Measurements from ENCODE around the gene GRB10. TPM values are rescaled to one million over a fixed set of nuclear protein-coding genes. Genes with fewer than 3 reads are reported as not detected.

GRB10 gene
- polyA plus RNA-seq, 3 donors: 1.3 to 3.1 (median 1.5) TPM

DNA sequence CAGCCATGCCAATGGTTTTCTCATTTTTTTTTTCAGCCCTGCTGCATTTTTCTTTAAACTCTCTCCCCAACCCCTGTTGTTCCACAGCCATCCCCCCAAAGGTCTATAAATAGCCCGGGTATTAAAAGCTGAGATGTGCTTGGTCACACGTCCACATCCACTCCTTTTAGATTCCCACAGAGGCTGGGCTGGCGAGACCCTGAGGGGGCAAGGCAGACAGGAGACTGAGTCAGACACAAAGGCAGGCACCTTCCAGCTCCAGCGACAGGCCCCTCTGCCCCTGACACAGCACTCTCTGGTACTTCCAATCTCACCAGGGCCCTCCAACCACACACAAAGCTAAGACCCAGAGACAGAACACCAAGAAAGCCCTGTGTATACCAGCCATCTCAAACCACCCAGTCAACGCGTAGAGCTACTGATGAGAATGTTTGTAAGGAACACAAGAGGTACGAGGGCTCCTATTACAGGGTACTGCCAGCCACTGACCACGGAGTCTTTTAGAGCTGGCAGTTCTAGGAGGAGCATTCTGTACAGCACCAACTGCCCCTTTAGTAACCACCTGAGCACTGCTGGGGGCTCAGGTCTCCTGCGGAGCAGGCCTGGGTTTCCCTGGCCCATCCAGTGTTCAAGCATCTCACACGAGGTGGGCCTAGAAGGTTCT lies 153.3 kb downstream of the GRB10 start:
- peaks cover 4 to 8% of the 10 kb centered on the region in 2 donors for H3K36me3 Mint-ChIP-seq

DNA sequence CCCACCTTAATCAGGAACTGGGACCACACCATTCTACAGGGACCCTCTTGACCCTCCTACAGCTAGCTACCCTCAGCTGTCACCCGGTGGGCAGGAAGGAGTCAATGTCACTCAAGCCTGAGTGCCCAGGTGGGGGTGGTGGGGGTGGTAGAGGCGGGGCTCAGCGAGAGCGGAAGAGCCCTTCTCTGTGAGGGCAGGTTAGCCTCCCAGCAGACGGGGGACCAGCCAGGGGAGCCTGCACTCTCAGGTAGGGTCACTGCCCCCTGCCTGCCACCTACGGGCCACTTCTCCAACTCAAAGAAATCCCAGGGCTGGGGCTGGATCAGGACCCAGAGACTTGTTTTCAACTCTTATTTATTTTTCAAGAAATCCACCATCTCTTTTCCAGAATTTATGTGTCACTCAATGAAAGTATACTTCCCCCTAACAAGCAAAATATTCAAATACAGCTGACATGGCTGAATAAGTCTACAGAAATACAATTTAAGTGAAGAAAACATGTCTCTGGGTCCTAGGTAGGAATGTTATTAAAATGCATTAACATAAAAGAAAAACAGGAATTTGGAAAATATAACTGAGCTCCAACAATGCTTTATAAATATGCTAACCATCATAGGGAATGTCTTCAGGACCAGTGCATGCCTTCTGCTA lies 154.1 kb downstream of the GRB10 start:
- H3K27ac Mint-ChIP-seq: no peak overlapping the region
- no peak overlapping the region for H3K4me2 ChIP-seq (replicated peaks; ENCODE audit: extremely low read depth, low read length, poor library complexity, severe bottlenecking)

More for the DNA sequence above, 153.3 kb downstream of the GRB10 start:
- H3K4me1 ChIP-seq (ENCODE audit: control insufficient read depth in 1 of 2, insufficient read depth in 2 of 2, low read length in 2 of 2): no peaks in the 10 kb centered on the region
- intact Hi-C loops (cut with micrococcal nuclease): no loop called here
- no peak overlapping the region for H3K4me3 Mint-ChIP-seq
- no peaks in the 10 kb centered on the region for H3K79me2 ChIP-seq (ENCODE audit: insufficient read depth, low read length)
- H4K20me1 ChIP-seq (ENCODE audit: insufficient read depth, low read length): no peaks in the 10 kb centered on the region
- H3K9me3 ChIP-seq (replicated peaks in 1 of 2; ENCODE audit: control insufficient read depth in 1 of 2, insufficient read depth in 1 of 2, low read length in 2 of 2): no peaks in the 10 kb centered on the region
- H2AFZ ChIP-seq (ENCODE audit: insufficient read depth, low read depth, low read length, poor library complexity, severe bottlenecking): no peak overlapping the region
- peaks cover 2% of the 10 kb centered on the region for H3K4me1 Mint-ChIP-seq
- H3K27ac ChIP-seq (ENCODE audit: low read depth in 1 of 2, low read length in 2 of 2): no peak overlapping the region
- 71% methylated on average over 5 of the region's 10 CpGs for WGBS (ENCODE audit: insufficient coverage)
- no peak for DNase-seq
- TF ChIP-seq CTCF (IDR thresholded peaks at IDR 0.05): no peak
- no peaks in the 10 kb centered on the region for H3K36me3 ChIP-seq (replicated peaks in 1 of 2; ENCODE audit: control insufficient read depth in 1 of 2, insufficient read depth in 2 of 2, low read length in 2 of 2)
- H3K4me2 ChIP-seq (replicated peaks; ENCODE audit: extremely low read depth, low read length, poor library complexity, severe bottlenecking): no peak overlapping the region
- peak overlapping the region in 3 of 7 donors; percentile 2 to 75 (median 7) for H3K27ac Mint-ChIP-seq
- no peaks in the 10 kb centered on the region for H3K27me3 ChIP-seq (ENCODE audit: control insufficient read depth in 2 of 2, insufficient read depth in 2 of 2, low read length in 2 of 2)
- no peaks in the 10 kb centered on the region for H3K9me3 Mint-ChIP-seq
- peak overlapping the region; percentile 4 for H3K9ac ChIP-seq (ENCODE audit: insufficient read depth, low read length, poor library complexity, severe bottlenecking)
- no peak overlapping the region for H3K4me3 ChIP-seq (replicated peaks in 1 of 3; ENCODE audit: low read depth in 2 of 3, low read length in 3 of 3)
- peaks cover 0 to 2% (median 0%) of the 10 kb centered on the region in 3 donors for H3K27me3 Mint-ChIP-seq (ENCODE audit: low read depth in 3 of 3)

More for the DNA sequence above, 154.1 kb downstream of the GRB10 start:
- Histone ChIP-seq H3K4me3 (replicated peaks in 1 of 3; ENCODE audit: low read depth in 2 of 3, low read length in 3 of 3) (no peak overlapping the region), H3K27me3 (ENCODE audit: control insufficient read depth in 2 of 2, insufficient read depth in 2 of 2, low read length in 2 of 2) (no peaks in the 10 kb centered on the region), H3K79me2 (ENCODE audit: insufficient read depth, low read length) (no peaks in the 10 kb centered on the region), H3K4me1 (ENCODE audit: control insufficient read depth in 1 of 2, insufficient read depth in 2 of 2, low read length in 2 of 2) (no peaks in the 10 kb centered on the region), H3K27ac (ENCODE audit: low read depth in 1 of 2, low read length in 2 of 2) (no peak overlapping the region), H3K9ac (ENCODE audit: insufficient read depth, low read length, poor library complexity, severe bottlenecking) (no peak overlapping the region), H4K20me1 (ENCODE audit: insufficient read depth, low read length) (no peaks in the 10 kb centered on the region), H3K9me3 (replicated peaks in 1 of 2; ENCODE audit: control insufficient read depth in 1 of 2, insufficient read depth in 1 of 2, low read length in 2 of 2) (no peaks in the 10 kb centered on the region), H3K36me3 (replicated peaks in 1 of 2; ENCODE audit: control insufficient read depth in 1 of 2, insufficient read depth in 2 of 2, low read length in 2 of 2) (no peaks in the 10 kb centered on the region), H2AFZ (ENCODE audit: insufficient read depth, low read depth, low read length, poor library complexity, severe bottlenecking) (no peak overlapping the region)
- peaks cover 0 to 2% (median 0%) of the 10 kb centered on the region in 3 donors for H3K27me3 Mint-ChIP-seq (ENCODE audit: low read depth in 3 of 3)
- peaks cover 4 to 8% of the 10 kb centered on the region in 2 donors for H3K36me3 Mint-ChIP-seq
- TF ChIP-seq CTCF (IDR thresholded peaks at IDR 0.05): no peak
- H3K4me3 Mint-ChIP-seq: no peak overlapping the region
- peaks cover 2% of the 10 kb centered on the region for H3K4me1 Mint-ChIP-seq
- no peak for DNase-seq
- no CpG with 5 or more reads among the region's 6 CpGs for WGBS (ENCODE audit: insufficient coverage)
- intact Hi-C loops (cut with micrococcal nuclease): no loop called here
- H3K9me3 Mint-ChIP-seq: no peaks in the 10 kb centered on the region

Data from CD14-positive monocyte (primary cell).